Cardiac septum (tissue), 1 donor: Measurements from ENCODE around the gene RHOV. TPM values are rescaled to one million over a fixed set of nuclear protein-coding genes. Genes with fewer than 3 reads are reported as not detected.

Experiments
- DNase-seq: peaks from one replicate; pipeline ENCODE4 v3.0.0-alpha.2; 2020; ENCODE audit warnings: low spot score
- intact Hi-C: fragments of 100-400 bp; cut with DNase I; formaldehyde crosslinking; loops from one replicate; pipeline ENCODE4 v1.14.0; 2022
- long read RNA-seq: library from polyadenylated mRNA; unstranded; transcript quantifications from one replicate; pipeline ENCODE4 v2.0.0, GENCODE V29; 2021
- total RNA-seq: library from RNA; stranded (reverse); fragmentation: NEBNext Ultra II Directional; extraction: Animal tissue kit (Norgen Biotek cat#: 25700); gene quantifications from one replicate; pipeline ENCODE4 v1.2.1, GENCODE V29; 2021
- donor health status: DM: no; HTN: no; CAD: no.

RHOV gene
- 0.13 TPM for total RNA-seq
- long read RNA-seq: 0 reads

- intact Hi-C loops: no loop called here
- DNase-seq: no peak
Measured at GRCh38 chr15:40873694-40874561, at the start of gene RHOV. Gene RHOV, minus strand, starts transcription at chr15:40874234. Its CDS starts 95 bp downstream, at chr15:40874139.

GRCh38 chr15:40923551-40923950 is 49.5 kb upstream of the RHOV start:
- DNase-seq: no peak
- intact Hi-C loops: no loop called here

- intact Hi-C loops: no loop called here
- no peak for DNase-seq
Measured at GRCh38 chr15:40922608-40923005, 48.6 kb upstream of the RHOV start.

GRCh38 chr15:40921949-40922607 is 48.0 kb upstream of the RHOV start:
- intact Hi-C loops: no loop called here

GRCh38 chr15:40918799-40919392 is 44.9 kb upstream of the RHOV start:
- DNase-seq: no peak
- intact Hi-C loops: no loop called here

More at GRCh38 chr15:40921949-40922607, 48.0 kb upstream of the RHOV start:
- no peak for DNase-seq

GRCh38 chr15:40918146-40918798 is 44.2 kb upstream of the RHOV start:
- intact Hi-C loops: no loop called here

GRCh38 chr15:40917585-40917984 is 43.6 kb upstream of the RHOV start:
- intact Hi-C loops: no loop called here
- DNase-seq: no peak

More at GRCh38 chr15:40918146-40918798, 44.2 kb upstream of the RHOV start:
- no peak for DNase-seq

- no peak for DNase-seq
- intact Hi-C loops: no loop called here
Measured at GRCh38 chr15:40915679-40916078, 41.6 kb upstream of the RHOV start.

- intact Hi-C loops: no loop called here
- no peak for DNase-seq
Measured at GRCh38 chr15:40915116-40915661, 41.2 kb upstream of the RHOV start.

GRCh38 chr15:40914486-40914885 is 40.5 kb upstream of the RHOV start:
- intact Hi-C loops: no loop called here
- DNase-seq: no peak

GRCh38 chr15:40914013-40914412 is 40.0 kb upstream of the RHOV start:
- DNase-seq: no peak
- intact Hi-C loops: no loop called here

- DNase-seq: no peak
- intact Hi-C loops: no loop called here
Measured at GRCh38 chr15:40912478-40912877, 38.4 kb upstream of the RHOV start.

GRCh38 chr15:40911693-40912092 is 37.7 kb upstream of the RHOV start:
- DNase-seq: no peak
- intact Hi-C loops: no loop called here

- DNase-seq: no peak
- intact Hi-C loops: no loop called here
Measured at GRCh38 chr15:40911141-40911540, 37.1 kb upstream of the RHOV start.

GRCh38 chr15:40909662-40910630 is 35.9 kb upstream of the RHOV start:
- intact Hi-C loops: loop anchor here (5.0 kb wide), 3 partner anchors 47 to 272 kb away; partner anchors contain the start of gene INO80
- no peak for DNase-seq

GRCh38 chr15:40908095-40908494 is 34.1 kb upstream of the RHOV start:
- intact Hi-C loops: loop anchor here (5.0 kb wide), 3 partner anchors 49 to 274 kb away; partner anchors contain the start of gene INO80
- no peak for DNase-seq

GRCh38 chr15:40906991-40907802 is 33.2 kb upstream of the RHOV start:
- intact Hi-C loops: loop anchor here (1.0 to 5.0 kb wide), 6 partner anchors 22 to 275 kb away; partner anchors contain the start of genes DLL4 and INO80
- DNase-seq: peak; percentile 87
